Cardiac muscle cell (in vitro differentiated cells and primary cell): ENCODE measurements around the gene LRRC8B. TPM values are rescaled to one million over a fixed set of nuclear protein-coding genes. Genes with fewer than 3 reads are reported as not detected.

ENCODE experiments used
- DNase-seq, 2 donors: peaks; one replicate each; pipeline versions ENCODE4 v3.0.0 to v3.0.0-alpha.2; 2010 to 2017; ENCODE audit warnings: low read depth in 1 of 2, low spot score in 1 of 2
- H3K27ac ChIP-seq: fragments of 200-600 bp; sonication (generic); 2 replicates; pipeline ENCODE4 v1.5.1; 2016
- H3K27me3 ChIP-seq: fragments of 200-600 bp; sonication (generic); 2 replicates; pipeline ENCODE4 v1.6.0; 2016; ENCODE audit warnings: control low read depth
- H3K36me3 ChIP-seq: fragments of 200-600 bp; sonication (generic); 2 replicates; pipeline ENCODE4 v1.5.1; 2016; ENCODE audit warnings: control low read depth
- H3K4me1 ChIP-seq: fragments of 200-600 bp; sonication (generic); 2 replicates; pipeline ENCODE4 v1.8.1; 2017; ENCODE audit warnings: low read depth, mild to moderate bottlenecking, mixed run types
- H3K4me3 ChIP-seq: fragments of 200-600 bp; sonication (generic); 2 replicates; pipeline ENCODE4 v1.5.1; 2016; ENCODE audit warnings: mild to moderate bottlenecking
- H3K9me3 ChIP-seq: fragments of 200-600 bp; sonication (generic); 2 replicates; pipeline ENCODE4 v1.5.1; 2017; ENCODE audit warnings: low read depth, mild to moderate bottlenecking, control low read depth
- polyA plus RNA-seq: library from polyadenylated mRNA; unstranded; fragments of >200 nt; fragmentation: Nextera tagmentation; extraction: Ambion mirVana; gene quantifications from 2 replicates; pipeline ENCODE4 v1.2.1, GENCODE V29; 2016
- total RNA-seq: library from RNA; depleted of rRNA; stranded (reverse); fragments of >200 nt; gene quantifications from 2 replicates; pipeline ENCODE4 v1.2.3, GENCODE V29; 2016
- TF ChIP-seq, protein P1 (sequence below): IDR thresholded peaks from 2 replicates; pipeline ENCODE4 v1.5.1; 2012; ENCODE audit warnings: low read depth, mild to moderate bottlenecking, low read length

Gene LRRC8B
- total and polyA plus RNA-seq, 2 experiments from 2014 or later = 6.0 to 6.6 TPM

DNA sequence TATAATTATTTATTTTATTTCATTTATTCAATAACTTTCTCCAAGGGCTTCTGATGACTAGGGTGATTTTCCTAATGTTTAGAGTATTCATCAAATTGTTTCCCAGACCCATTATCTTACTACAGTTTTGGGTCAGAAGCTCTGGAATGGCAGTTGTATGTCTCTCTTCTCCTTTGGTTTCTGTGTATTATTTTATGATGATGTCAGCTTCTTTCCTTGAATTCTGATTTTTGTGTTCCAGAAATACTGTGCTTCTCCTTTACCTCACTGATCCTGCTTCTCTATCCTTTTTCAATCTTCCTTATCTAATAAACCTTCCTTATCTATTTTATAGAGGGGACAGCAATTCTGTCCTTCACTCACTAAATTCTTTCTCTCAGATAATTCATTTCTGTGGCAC is 48.8 kb downstream of the LRRC8B start:
- no peak overlapping the region for H3K4me3 ChIP-seq
- TF ChIP-seq, protein P1, sequence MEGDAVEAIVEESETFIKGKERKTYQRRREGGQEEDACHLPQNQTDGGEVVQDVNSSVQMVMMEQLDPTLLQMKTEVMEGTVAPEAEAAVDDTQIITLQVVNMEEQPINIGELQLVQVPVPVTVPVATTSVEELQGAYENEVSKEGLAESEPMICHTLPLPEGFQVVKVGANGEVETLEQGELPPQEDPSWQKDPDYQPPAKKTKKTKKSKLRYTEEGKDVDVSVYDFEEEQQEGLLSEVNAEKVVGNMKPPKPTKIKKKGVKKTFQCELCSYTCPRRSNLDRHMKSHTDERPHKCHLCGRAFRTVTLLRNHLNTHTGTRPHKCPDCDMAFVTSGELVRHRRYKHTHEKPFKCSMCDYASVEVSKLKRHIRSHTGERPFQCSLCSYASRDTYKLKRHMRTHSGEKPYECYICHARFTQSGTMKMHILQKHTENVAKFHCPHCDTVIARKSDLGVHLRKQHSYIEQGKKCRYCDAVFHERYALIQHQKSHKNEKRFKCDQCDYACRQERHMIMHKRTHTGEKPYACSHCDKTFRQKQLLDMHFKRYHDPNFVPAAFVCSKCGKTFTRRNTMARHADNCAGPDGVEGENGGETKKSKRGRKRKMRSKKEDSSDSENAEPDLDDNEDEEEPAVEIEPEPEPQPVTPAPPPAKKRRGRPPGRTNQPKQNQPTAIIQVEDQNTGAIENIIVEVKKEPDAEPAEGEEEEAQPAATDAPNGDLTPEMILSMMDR = no peak
- H3K9me3 ChIP-seq = no peaks in the 10 kb centered on the region
- H3K27ac ChIP-seq = no peak overlapping the region
- no peaks in the 10 kb centered on the region for H3K27me3 ChIP-seq
- no peaks in the 10 kb centered on the region for H3K36me3 ChIP-seq
- no peak for DNase-seq
- H3K4me1 ChIP-seq = no peaks in the 10 kb centered on the region

DNA sequence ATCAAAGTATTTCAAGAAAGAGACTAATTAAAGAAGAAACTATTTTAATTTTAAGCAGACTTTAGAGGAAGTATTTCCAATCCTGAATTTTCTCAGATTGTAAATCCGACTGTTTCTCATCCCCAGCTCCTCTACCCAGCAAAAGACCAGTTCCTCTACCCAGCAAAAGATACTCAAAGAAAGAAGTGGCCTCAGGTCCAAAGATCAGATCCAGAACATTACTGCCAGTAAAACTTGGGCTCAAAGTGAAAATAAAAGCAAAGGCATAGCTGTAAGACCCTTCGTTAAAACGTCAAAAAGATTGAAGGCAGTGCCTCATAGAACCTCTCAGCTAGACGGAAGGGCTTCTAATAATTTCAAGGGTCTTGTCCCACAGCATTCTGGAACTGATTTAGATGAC is 50.0 kb downstream of the LRRC8B start:
- no peaks in the 10 kb centered on the region for H3K36me3 ChIP-seq
- H3K4me3 ChIP-seq = no peak overlapping the region
- no peaks in the 10 kb centered on the region for H3K4me1 ChIP-seq
- no peak overlapping the region for H3K27ac ChIP-seq
- no peak for DNase-seq
- TF ChIP-seq, protein P1 = no peak
- no peaks in the 10 kb centered on the region for H3K27me3 ChIP-seq
- no peaks in the 10 kb centered on the region for H3K9me3 ChIP-seq

DNA sequence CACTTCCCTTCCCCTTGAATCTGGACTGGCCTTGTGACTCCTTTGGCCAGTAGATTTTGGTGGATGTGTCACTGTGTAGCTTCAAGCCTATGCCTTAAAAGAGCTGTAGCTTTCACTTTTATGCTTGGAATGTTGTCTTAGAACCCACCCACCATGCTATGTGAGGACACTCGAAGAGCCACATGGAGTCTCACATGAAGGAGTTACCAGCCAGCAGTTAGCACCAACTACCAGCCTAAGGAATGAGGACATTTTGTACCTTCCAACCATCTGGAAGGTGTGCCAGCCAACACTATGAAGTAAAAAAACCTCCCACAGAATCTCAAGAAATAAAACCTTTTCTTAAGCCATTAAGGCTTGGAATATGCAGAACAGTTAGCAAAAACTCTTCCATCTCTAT is 50.6 kb downstream of the LRRC8B start:
- H3K4me3 ChIP-seq = no peak overlapping the region
- no peaks in the 10 kb centered on the region for H3K9me3 ChIP-seq
- H3K4me1 ChIP-seq = no peaks in the 10 kb centered on the region
- DNase-seq = no peak
- H3K36me3 ChIP-seq = no peaks in the 10 kb centered on the region
- H3K27ac ChIP-seq = no peak overlapping the region
- no peaks in the 10 kb centered on the region for H3K27me3 ChIP-seq
- TF ChIP-seq, protein P1 = no peak

DNA sequence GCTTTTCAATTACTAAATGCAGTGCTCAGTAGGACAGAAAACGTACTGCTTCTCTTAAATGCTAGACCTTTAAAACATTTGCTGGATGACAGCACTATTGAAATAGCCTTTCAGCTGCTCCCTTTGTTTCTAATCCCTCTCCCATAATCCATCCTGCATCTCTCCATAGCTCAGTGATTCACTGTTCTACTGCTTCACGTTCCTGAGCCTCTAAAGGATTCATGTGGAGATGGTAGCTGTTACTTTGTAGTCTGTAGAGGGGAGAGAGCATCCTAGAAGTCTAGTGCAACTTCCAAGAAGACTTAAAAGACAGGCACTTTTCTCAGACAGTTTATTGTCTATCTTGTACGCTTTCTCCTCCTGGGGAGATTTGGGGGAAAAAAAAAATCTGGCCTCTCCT is 51.4 kb downstream of the LRRC8B start:
- TF ChIP-seq, protein P1 = no peak
- no peaks in the 10 kb centered on the region for H3K36me3 ChIP-seq
- DNase-seq = no peak

DNA sequence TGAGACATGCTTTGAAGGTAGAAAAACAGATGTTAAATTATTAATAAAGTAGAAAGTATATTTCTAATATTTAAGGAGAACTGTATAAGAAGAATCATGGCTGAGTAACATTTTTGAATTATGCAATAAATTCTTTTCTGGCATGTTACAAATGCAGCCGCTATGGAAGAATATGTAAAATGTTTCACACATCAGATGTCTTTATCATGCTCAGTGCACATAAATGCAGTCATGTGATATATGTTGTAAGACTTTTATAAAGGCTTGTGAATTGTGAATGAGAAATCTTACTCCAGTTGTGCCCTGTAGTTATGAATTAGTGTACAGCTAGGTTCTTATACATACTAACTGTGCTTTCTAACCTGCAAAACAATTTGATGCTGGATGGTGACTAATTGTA is 53.5 kb downstream of the LRRC8B start:
- H3K27me3 ChIP-seq = no peaks in the 10 kb centered on the region
- DNase-seq = peak in 1 of 2 donors; percentile 61
- H3K4me3 ChIP-seq = no peak overlapping the region
- peaks cover 3% of the 10 kb centered on the region for H3K36me3 ChIP-seq
- H3K27ac ChIP-seq = no peak overlapping the region
- TF ChIP-seq, protein P1 = no peak
- no peaks in the 10 kb centered on the region for H3K4me1 ChIP-seq
- no peaks in the 10 kb centered on the region for H3K9me3 ChIP-seq

More for the DNA sequence above, 51.4 kb downstream of the LRRC8B start:
- H3K27ac ChIP-seq = no peak overlapping the region
- no peak overlapping the region for H3K4me3 ChIP-seq
- H3K4me1 ChIP-seq = no peaks in the 10 kb centered on the region
- no peaks in the 10 kb centered on the region for H3K27me3 ChIP-seq
- no peaks in the 10 kb centered on the region for H3K9me3 ChIP-seq
